Nucleus accumbens (tissue), 56 donors: Measurements from ENCODE around the gene TAPBP.

Experiments
- DNase-seq, 56 donors: peaks; one replicate each; lab custom pipeline; 2025; lab: John Stamatoyannopoulos, UW

The TAPBP gene

GRCh38 chr6:33249732-33250630 is 63.9 kb downstream of the TAPBP start:
- peak in 2 of 56 donors; percentile 23 to 40 for DNase-seq
